Left ventricle myocardium superior (tissue), 1 donor: Measurements from ENCODE around the gene MAB21L3. TPM values are rescaled to one million over a fixed set of nuclear protein-coding genes. Genes with fewer than 3 reads are reported as not detected.
"Not testable (repeated sequence)": the region's sequence is repeated elsewhere in the genome, so short reads cannot be mapped to it uniquely, and the experiment has no call there.

Source experiments
- ATAC-seq: fragments of 200-7000 bp; cut with Tn5 transposase; one replicate; pipeline ENCODE4 v1.9.1; 2020; ENCODE audit warnings: mild to moderate bottlenecking, moderate library complexity
- DNase-seq: peaks from one replicate; pipeline ENCODE4 v3.0.0-alpha.2; 2020
- intact Hi-C: fragments of 100-400 bp; cut with micrococcal nuclease; formaldehyde crosslinking; loops from one replicate; pipeline ENCODE4 v1.11.0; 2022
- total RNA-seq: library from RNA; stranded (reverse); fragmentation: NEBNext Ultra II Directional; extraction: Animal tissue kit (Norgen Biotek cat#: 25700); gene quantifications from one replicate; pipeline ENCODE4 v1.2.1, GENCODE V29; 2021
- donor health status: DM: no; HTN: yes; CAD: no; lungs with severe emphysema.

MAB21L3 gene
- total RNA-seq, 1 donor from 2014 or later, result not detected

GRCh38 chr1:116131170-116131569, 20.0 kb downstream of the MAB21L3 start:
- DNase-seq, result no peak
- no peak for ATAC-seq
- intact Hi-C loops, result no loop called here

DNA sequence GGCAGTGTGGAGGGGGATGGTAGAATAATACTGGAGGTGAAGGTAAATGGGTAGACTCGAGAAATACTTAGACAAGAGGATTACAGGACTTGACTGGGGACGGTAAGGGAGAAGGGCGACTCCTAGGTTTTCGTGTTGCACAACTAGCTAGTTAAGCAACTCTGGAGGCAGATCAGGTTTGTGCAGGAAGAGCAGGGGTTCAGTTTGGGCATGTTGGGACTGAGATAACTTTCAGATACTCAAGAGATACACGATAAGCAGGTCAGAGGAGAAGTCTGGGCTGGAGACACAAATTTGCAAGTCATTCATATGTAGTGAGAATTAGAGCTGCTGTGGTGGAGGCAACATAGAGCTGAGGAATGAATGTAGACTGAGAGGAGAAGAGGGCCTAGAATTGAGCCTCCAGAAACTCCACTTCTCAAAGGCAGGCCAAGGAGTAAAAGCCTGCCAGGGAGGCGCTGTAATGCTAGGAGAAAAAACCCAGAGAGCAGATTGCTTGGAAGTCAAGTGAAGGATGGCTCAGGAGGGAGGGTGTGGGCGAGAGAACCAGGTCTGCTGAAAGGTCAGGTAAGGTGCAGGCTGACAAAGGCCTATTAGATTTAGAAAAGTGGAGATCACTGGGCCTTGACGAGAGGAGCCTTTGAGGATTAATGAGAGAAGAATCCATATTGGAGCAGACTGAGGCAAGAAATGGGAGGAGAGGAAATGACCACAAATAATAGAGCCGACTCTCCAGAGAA, 20.8 kb downstream of the MAB21L3 start:
- no peak for ATAC-seq
- intact Hi-C loops, result no loop called here

DNA sequence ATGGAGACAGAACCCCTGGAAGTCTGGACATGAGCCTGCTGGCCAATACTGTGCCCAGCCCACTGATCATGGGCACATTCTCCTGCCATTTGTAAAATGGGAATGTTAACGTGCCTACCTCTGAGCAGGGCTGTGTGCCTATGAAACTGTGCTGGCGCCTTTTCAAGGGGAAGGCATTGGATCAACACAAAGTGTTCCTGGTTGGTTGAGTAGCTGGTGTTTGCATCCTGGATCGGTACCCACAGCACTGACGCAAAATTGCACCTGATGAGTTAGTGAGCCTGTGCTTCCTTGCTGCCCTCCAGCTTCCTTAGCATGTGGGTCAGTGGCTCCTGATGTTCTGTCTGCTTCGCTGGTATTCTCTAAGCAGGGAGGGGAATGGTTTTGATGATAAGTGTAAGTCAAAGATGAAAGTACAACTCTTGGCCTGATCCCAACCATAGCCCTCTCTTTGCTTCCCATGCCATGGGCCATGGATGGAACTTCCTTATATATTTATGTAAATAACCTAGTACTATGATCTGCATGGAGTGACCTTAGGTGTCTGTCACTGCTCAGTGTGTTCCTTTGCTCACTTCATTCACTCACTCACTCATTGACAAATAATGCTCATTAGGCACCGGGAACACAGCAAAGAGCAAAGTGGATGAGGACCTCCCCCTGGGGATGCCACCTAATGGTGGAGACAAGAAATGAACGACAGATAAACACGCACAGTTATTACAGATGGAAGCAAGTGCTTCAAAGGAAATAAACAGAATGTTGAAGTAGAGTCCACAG, 22.7 kb downstream of the MAB21L3 start:
- no peak for ATAC-seq
- intact Hi-C loops, result no loop called here
- DNase-seq, result no peak

More for the DNA sequence above, 20.8 kb downstream of the MAB21L3 start:
- no peak for DNase-seq

GRCh38 chr1:116134476-116134773, 23.2 kb downstream of the MAB21L3 start:
- no peak for DNase-seq
- no peak for ATAC-seq
- intact Hi-C loops, result no loop called here

DNA sequence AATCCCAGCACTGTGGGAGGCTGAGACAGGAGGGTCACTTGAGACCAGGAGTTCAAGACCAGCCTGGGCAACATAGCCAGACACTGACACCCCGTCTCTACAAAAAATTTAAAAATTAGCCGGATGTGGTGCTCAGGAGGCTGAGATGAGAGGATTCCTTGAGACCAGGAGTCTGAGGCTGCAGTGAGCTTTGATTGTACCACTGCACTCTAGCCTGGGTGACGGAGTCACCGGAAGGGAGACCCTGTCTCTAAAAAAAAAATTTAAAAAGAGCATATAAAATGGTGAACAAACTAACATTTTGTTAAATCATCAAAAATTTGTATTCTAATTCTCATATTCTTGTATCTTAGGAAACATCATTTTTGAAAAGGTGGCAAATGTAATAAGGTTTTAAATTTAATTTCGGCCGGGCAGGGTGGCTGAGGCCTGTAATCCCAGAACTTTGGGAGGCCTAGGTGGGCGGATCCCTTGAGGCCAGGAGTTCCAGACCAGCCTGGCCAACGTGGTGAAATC, 27.1 kb downstream of the MAB21L3 start:
- DNase-seq (no peak), ATAC-seq (no peak)
- intact Hi-C loops, result no loop called here

DNA sequence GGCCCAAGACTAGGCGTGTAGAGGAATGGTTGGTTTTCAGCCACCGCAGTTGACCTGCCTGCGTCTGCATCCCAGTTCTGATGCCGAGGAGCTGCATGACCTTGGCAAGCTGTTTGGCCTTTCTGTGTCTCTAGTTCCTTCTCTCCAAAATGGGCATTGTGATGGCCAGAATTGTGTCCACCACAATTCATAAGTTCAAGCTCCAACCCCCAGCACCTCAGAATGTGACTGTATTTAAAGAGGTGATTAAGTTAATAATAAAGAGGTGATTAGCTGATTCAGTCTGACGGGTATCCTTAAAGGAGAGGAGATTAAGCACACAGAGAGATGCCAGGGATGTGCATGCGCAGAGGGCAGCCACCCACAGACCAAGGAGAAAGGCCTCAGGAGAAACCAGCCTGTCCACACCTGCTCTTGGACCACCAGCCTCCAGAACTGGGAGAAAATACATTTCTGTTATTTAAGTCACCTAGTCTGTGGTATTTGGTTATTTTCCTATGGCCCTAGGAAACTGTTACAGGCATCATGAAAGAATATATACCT, 28.5 kb downstream of the MAB21L3 start:
- intact Hi-C loops, result loop anchor here (5.0 kb wide), 1 partner anchor 348 kb away; no protein-coding TSS in a partner anchor
- DNase-seq, result no peak
- ATAC-seq, result no peak

DNA sequence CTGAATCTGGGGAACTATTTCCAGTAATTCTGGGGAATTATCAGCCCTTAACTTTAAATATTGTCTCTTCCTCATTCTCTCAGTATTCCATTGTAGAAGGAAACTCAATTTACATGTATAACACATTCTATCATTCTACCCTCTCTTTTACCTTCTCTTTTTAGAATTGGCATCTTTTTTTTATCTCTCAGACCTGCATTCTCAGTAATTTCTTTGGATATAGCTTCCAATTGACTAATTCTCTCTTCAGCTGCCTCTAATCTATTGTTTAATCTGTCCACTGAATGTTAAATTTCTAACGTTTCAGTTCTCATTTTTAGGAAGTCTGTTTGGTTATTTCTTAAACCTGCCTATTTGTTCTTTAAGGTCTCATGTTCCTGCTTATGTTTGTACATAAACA, 33.0 kb downstream of the MAB21L3 start:
- intact Hi-C loops, result loop anchor here (5.0 kb wide), 1 partner anchor 343 kb away; no protein-coding TSS in a partner anchor
- no peak for ATAC-seq
- no peak for DNase-seq

GRCh38 chr1:116146447-116147113, 35.4 kb downstream of the MAB21L3 start:
- intact Hi-C loops, ATAC-seq, DNase-seq: not testable (repeated sequence)

GRCh38 chr1:116147114-116147510, 35.9 kb downstream of the MAB21L3 start:
- intact Hi-C loops, result no loop called here
- no peak for DNase-seq
- no peak for ATAC-seq

- DNase-seq (no peak), ATAC-seq (no peak)
- intact Hi-C loops, result no loop called here
Observed at GRCh38 chr1:116147972-116148371, 36.8 kb downstream of the MAB21L3 start.

GRCh38 chr1:116148967-116149366, 37.8 kb downstream of the MAB21L3 start:
- DNase-seq (no peak), ATAC-seq (no peak)
- intact Hi-C loops, result no loop called here

GRCh38 chr1:116150368-116150767, 39.2 kb downstream of the MAB21L3 start:
- no peak for DNase-seq
- ATAC-seq, result no peak
- intact Hi-C loops, result no loop called here

- intact Hi-C loops, result no loop called here
- peak; percentile 97 for ATAC-seq
Observed at GRCh38 chr1:116151739-116152576, 40.8 kb downstream of the MAB21L3 start.

GRCh38 chr1:116152577-116152943, 41.4 kb downstream of the MAB21L3 start:
- DNase-seq (no peak), ATAC-seq (no peak)
- intact Hi-C loops, result no loop called here

More at GRCh38 chr1:116151739-116152576, 40.8 kb downstream of the MAB21L3 start:
- DNase-seq, result peak; percentile 86

- ATAC-seq (no peak), DNase-seq (no peak)
- intact Hi-C loops, result no loop called here
Observed at GRCh38 chr1:116152950-116153691, 41.9 kb downstream of the MAB21L3 start.

DNA sequence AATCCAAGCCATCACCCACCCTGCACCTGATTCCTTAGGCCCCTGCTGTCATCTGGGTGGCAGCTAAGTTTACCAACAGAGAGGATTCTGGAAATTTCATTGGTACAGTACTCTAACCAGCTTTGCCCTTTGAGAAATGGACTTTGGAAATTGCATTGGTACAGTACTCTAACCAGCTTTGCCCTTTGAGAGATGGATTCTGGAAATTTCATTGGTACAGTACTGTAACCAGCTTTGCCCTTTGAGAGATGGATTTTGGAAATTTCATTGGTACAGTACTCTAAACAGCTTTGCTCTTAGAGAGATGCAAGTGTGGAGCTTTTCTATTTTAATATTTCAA, 42.5 kb downstream of the MAB21L3 start:
- intact Hi-C loops, result no loop called here
- ATAC-seq, result no peak
- no peak for DNase-seq

GRCh38 chr1:116154536-116154935, 43.3 kb downstream of the MAB21L3 start:
- ATAC-seq (no peak), DNase-seq (no peak)
- intact Hi-C loops, result no loop called here

- intact Hi-C loops, result no loop called here
- ATAC-seq (no peak), DNase-seq (no peak)
Observed at GRCh38 chr1:116157096-116157495, 45.9 kb downstream of the MAB21L3 start.
